Mucosa of stomach (tissue), 1 donor: Measurements from ENCODE around the gene CHD5.
"Not testable (repeated sequence)": the region's sequence is repeated elsewhere in the genome, so short reads cannot be mapped to it uniquely, and the experiment has no call there.

Experiments
- H3K27me3 ChIP-seq: one replicate; pipeline ENCODE4 v1.7.0; 2013; ENCODE audit warnings: mild to moderate bottlenecking, low read length; ENCODE audit not compliant: control insufficient read depth, insufficient read depth
- H3K36me3 ChIP-seq: one replicate; pipeline ENCODE4 v1.7.0; 2013; ENCODE audit warnings: low read length; ENCODE audit not compliant: control insufficient read depth, insufficient read depth
- H3K4me1 ChIP-seq: one replicate; pipeline ENCODE4 v1.7.0; 2013; ENCODE audit warnings: mild to moderate bottlenecking, low read length; ENCODE audit not compliant: control insufficient read depth, insufficient read depth
- H3K4me3 ChIP-seq: one replicate; pipeline ENCODE4 v1.7.0; 2013; ENCODE audit warnings: low read length
- H3K9ac ChIP-seq: one replicate; pipeline ENCODE4 v1.7.0; 2013; ENCODE audit warnings: mild to moderate bottlenecking, low read length, moderate library complexity
- H3K9me3 ChIP-seq: one replicate; pipeline ENCODE4 v1.7.0; 2013; ENCODE audit warnings: mild to moderate bottlenecking, low read length, moderate library complexity; ENCODE audit not compliant: control insufficient read depth
- donor health status: Pancreatic carcinoma.

Gene CHD5

DNA sequence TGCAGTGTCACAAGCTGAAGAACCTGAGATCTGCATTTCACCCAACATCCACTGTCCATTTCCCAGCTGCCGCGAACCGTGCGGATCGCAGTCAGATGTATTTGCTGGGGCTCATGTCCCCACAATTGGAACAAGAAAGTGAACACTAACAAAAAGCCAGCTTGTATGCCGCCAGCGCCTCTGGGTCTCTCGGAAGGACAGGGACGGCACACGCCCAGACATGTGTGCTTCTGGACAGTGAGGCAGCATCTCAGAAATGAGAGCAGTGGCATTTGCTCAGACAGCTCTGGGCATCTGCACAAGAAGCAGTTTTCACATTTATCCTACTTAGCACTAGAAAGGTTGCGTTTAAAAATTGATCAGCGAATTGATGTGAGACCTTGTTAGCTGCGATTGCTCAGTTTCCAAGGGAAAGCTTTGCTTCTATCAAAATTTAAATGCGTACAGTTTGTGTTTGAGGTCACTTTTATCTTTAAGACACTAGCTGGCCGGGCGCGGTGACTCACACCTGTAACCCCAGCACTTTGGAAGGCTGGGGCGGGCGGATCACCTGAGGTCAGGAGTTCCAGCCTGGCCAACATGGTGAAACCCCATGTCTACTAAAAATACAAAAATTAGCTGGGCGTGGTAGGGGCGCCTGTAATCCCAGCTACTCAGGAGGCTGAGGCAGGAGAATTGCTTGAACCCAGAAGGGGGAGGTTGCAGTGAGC, 105.8 kb downstream of the CHD5 start:
- Histone ChIP-seq H3K4me3 (no peak overlapping the region), H3K9ac (no peak overlapping the region), H3K9me3 (no peaks in the 10 kb centered on the region), H3K27me3 (no peaks in the 10 kb centered on the region), H3K36me3 (no peaks in the 10 kb centered on the region), H3K4me1 (no peaks in the 10 kb centered on the region)

DNA sequence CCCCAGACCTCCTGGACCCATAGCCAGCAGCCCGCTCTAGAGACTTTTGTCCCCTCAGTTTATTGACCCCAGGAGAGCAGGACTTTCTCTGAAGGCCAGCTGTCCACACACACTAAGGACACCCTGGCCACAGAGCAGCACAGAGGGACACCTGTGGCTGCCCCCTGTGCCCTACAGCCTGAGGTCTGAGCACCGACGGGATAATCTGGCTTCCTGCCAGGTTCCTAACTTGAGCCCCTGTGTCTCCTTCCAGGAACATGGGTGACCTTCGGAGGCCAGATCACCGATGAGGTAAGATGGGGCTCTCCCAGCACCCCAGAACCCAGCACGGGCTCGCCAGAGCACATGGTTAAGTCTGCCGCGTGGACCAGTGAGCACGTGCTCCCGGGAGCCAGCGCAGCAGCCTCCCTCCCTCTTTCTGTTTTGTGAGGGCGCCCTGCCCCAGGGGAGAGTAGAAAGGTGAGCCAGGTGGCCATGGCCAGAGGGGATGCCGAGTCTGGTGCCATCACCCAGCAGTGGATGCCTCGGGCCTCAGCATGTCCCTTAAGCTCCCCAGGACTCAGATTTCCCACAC, 106.6 kb downstream of the CHD5 start:
- H3K9ac ChIP-seq = no peak overlapping the region
- no peaks in the 10 kb centered on the region for H3K27me3 ChIP-seq
- H3K36me3 ChIP-seq = no peaks in the 10 kb centered on the region
- no peaks in the 10 kb centered on the region for H3K9me3 ChIP-seq
- no peaks in the 10 kb centered on the region for H3K4me1 ChIP-seq
- H3K4me3 ChIP-seq = no peak overlapping the region

DNA sequence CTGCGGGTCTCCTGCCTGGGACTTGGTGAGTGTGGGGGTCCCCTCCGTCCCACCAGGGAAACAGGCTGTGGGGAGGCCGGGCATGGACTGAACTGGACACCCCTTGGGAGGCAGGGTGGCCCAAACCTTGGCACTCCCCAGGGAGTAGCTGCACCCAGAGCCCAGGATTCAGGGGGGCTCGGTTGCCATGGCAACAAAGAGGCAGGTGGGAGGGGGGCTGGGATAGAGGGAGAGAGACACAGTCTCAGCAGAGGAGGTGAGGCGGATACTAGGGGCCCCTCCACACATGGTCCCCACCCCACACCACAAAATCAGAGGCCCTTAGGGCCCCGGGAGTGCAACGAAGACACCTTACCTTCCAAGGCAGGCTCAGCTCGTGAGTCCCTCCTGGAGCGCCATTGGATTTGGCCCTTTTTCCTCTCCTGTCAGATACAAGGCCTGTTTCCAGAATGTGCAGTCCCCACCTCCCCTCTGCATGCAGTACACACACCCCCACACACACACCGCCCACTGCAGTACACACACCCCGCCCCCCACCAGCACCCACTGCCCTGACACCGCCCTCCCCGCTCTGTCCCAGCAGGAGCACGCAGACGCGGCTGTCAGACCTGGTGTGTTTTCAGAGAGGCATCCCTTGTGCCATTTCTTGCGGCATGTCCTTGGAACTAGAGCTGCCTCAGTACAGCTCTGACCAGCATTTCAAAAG, 107.2 kb downstream of the CHD5 start:
- no peaks in the 10 kb centered on the region for H3K4me1 ChIP-seq
- H3K36me3 ChIP-seq = no peaks in the 10 kb centered on the region
- no peaks in the 10 kb centered on the region for H3K9me3 ChIP-seq
- no peaks in the 10 kb centered on the region for H3K27me3 ChIP-seq
- H3K4me3 ChIP-seq = no peak overlapping the region
- H3K9ac ChIP-seq = no peak overlapping the region

DNA sequence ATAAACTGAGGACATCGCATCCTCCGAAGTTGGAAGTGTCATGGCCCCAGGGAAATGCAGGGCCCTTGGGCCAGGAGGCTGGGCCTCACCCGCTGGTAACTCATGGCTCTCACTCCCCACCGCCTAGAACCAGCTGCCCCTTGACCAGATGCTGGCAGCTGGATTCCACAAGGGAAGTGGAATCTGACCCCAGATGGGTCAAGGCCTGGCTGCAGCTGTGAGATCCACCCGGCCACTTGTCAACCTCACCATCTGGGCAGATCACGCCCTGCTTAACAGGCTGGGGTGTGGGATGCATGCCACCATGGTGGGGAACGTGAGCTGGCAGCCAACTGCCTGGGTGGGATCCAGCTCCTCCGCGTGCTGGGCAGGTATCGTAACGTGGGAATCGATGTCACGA, 108.9 kb downstream of the CHD5 start:
- no peaks in the 10 kb centered on the region for H3K36me3 ChIP-seq
- no peaks in the 10 kb centered on the region for H3K27me3 ChIP-seq
- H3K9ac ChIP-seq = no peak overlapping the region
- no peaks in the 10 kb centered on the region for H3K9me3 ChIP-seq
- H3K4me1 ChIP-seq = no peaks in the 10 kb centered on the region
- H3K4me3 ChIP-seq = no peak overlapping the region

DNA sequence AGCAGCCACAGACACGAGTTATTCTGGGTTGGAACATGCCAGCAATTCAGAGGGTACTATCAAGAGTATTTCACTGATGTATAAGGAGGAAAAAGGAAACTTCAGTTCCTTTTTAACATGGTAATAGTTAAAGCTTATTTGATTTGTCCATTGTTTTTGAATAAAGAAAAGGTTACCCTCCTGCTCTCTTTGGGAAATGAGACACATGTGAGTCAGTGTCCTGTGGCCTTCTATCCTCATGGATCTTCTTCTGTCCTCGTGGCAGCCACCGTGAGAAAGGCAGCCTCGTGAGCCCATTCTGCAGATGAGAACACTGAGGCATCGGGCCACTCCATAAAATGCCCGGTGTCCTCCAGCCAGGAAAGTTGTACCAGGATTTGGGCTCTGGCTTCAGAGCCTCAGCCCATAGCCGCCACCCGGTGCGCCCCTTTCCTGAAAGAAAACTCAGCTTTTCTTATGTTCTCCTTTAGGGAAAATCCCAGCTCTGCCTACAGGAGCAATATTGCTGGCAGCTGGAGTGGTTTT, 109.6 kb downstream of the CHD5 start:
- H3K9me3 ChIP-seq = no peaks in the 10 kb centered on the region
- H3K36me3 ChIP-seq = no peaks in the 10 kb centered on the region
- H3K27me3 ChIP-seq = no peaks in the 10 kb centered on the region
- no peak overlapping the region for H3K4me3 ChIP-seq
- no peak overlapping the region for H3K9ac ChIP-seq
- H3K4me1 ChIP-seq = no peaks in the 10 kb centered on the region

DNA sequence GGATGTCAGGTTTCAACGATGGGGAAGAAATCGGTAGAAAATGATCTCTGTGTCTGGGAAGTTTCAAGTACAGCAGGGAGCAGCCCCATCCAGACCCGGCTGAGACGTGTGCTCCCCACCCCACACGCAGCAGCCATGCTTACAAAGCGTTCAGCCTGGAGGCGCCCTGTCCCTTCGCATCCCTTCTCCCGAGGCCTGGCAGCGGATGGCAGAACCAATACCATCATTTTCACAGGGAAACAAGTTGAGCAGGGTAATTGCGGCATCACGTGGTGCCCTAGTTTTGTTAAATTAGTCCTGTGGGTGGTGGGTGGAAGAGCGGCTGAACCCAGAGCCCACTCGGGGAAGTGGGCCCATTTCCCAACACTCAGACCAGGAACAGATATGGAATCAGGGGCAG, 110.5 kb downstream of the CHD5 start:
- H3K27me3 ChIP-seq = no peaks in the 10 kb centered on the region
- no peaks in the 10 kb centered on the region for H3K9me3 ChIP-seq
- no peaks in the 10 kb centered on the region for H3K36me3 ChIP-seq
- no peaks in the 10 kb centered on the region for H3K4me1 ChIP-seq
- no peak overlapping the region for H3K9ac ChIP-seq
- no peak overlapping the region for H3K4me3 ChIP-seq

DNA sequence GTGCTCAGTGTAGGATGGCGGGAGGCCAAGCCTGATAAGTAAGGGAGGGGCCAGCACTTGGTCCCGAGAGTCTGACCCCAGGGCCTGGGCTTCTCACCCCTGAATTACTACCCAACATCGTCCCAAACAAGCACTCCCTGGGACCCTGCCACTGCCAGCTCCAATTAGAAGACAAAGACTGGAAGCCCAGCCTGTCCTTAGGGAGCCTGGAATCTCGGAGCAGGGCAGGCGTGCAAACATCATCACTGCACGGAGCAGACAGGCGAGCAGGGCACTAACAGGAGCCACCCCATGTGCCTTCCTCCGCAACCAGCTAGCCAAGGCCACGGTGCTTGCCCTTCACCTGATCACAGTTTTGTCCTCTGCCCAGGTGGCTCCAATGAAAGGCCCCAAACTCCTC, 111.2 kb downstream of the CHD5 start:
- H3K9ac ChIP-seq = no peak overlapping the region
- H3K36me3 ChIP-seq = no peaks in the 10 kb centered on the region
- no peaks in the 10 kb centered on the region for H3K27me3 ChIP-seq
- H3K9me3 ChIP-seq = no peaks in the 10 kb centered on the region
- no peaks in the 10 kb centered on the region for H3K4me1 ChIP-seq
- H3K4me3 ChIP-seq = no peak overlapping the region

DNA sequence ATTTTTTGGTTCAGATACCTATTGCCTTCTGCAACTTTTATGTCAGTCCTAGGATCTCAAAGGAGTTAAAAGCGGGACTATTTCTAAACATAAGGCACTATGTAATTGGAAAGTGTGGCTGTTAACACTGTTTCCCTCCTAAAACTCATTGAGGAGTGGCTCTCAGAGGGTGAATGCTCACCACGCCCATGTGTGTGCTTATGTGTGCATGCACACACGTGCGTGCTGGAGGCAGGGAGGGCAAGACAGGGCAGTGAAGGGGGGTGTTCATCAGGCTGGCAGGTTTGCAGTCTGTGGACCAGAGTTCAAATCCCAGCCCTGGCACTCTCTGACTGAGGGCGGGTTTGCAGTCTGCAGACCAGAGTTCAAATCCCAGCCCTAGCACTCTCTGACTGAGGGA, 112.0 kb downstream of the CHD5 start:
- H3K9ac ChIP-seq = no peak overlapping the region
- no peaks in the 10 kb centered on the region for H3K4me1 ChIP-seq
- no peak overlapping the region for H3K4me3 ChIP-seq
- no peaks in the 10 kb centered on the region for H3K9me3 ChIP-seq
- H3K27me3 ChIP-seq = no peaks in the 10 kb centered on the region
- no peaks in the 10 kb centered on the region for H3K36me3 ChIP-seq

DNA sequence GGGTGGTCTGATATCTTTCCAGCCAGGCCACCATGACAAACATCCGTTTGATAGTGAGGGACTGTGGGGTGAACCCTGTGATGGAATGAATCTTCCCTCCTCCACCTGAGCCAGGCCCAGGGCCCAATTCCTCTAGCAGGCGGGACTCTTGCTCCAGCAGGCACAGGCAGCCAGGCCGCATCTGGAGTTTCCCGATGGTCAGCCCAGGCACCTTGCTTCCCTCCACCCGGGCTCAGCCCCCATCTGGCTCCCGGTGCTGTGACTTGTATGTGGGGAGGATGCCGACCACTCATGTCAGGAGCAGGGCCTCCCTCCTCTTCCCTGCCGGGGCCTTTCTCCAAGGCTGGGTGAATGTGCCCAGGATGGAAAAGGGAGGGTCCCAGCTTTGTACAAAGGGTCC, 113.4 kb downstream of the CHD5 start:
- Histone ChIP-seq H3K9ac (no peak overlapping the region), H3K4me1 (no peaks in the 10 kb centered on the region), H3K27me3 (no peaks in the 10 kb centered on the region), H3K36me3 (no peaks in the 10 kb centered on the region), H3K4me3 (no peak overlapping the region), H3K9me3 (no peaks in the 10 kb centered on the region)

DNA sequence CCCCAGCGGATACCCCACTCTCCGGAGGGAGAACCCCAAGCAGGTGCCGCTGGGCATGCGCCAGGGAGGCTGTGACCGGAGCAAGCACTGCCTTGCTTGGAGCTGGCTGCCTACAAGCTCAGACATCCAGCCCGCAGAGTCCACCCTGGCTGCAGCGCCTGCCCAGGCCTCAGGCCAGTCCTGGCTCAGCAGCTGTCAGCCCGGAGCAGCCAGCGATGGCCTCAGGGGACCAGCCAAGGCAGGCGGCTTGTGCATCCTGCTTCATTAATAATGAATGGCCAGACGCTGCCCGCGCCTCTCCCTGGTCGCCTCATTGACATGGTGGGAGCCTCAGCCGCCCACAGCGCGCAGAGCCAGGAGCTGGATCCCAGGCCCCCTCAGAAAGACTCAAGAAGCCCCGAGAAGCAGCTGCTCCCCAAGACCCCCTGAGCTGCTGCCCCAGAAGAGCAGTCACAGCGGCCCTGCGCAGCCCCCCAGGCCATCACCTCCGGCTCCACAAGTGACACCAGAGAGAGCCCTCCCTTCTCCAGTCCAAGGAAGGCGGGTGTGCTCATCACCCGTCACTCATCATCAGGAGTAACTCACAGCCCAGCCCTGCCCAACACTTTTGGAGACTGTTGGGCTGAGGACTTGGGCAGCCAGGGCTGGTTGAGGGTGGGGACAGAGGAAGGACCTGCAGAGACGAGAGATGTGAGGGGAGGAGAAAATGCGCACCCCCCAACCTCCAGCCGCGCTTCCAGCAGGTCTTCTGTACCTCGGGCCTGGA, 114.8 kb downstream of the CHD5 start:
- H3K36me3 ChIP-seq = no peaks in the 10 kb centered on the region
- H3K4me3 ChIP-seq = no peak overlapping the region
- no peaks in the 10 kb centered on the region for H3K27me3 ChIP-seq
- no peaks in the 10 kb centered on the region for H3K9me3 ChIP-seq
- H3K9ac ChIP-seq = no peak overlapping the region
- no peaks in the 10 kb centered on the region for H3K4me1 ChIP-seq

DNA sequence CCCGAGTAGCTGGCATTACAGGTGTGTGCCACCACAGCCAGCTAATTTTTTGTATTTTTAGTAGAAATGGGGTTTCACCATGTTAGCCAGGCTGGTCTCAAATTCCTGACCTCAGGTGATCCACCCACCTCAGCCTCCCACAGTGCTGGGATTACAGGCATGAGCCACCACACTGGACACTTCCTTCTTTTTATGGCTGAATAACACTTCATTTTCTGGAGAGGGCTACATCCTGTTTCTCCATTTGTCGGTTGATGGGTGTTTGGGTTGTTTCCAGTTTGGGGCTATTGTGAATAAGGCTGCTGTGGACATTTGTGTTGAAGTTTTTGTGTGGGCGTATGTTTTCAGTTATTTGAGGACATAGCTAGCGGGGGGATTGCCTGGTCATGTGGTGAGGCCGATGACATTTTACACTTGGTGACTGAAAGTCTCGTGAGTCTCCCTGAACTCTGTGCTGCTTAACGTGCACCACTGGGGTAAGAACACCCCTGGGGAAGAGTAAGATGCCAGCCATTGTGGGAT, 116.5 kb downstream of the CHD5 start:
- H3K36me3 ChIP-seq, H3K9ac ChIP-seq, H3K9me3 ChIP-seq, H3K4me1 ChIP-seq, H3K27me3 ChIP-seq, H3K4me3 ChIP-seq: not testable (repeated sequence)

DNA sequence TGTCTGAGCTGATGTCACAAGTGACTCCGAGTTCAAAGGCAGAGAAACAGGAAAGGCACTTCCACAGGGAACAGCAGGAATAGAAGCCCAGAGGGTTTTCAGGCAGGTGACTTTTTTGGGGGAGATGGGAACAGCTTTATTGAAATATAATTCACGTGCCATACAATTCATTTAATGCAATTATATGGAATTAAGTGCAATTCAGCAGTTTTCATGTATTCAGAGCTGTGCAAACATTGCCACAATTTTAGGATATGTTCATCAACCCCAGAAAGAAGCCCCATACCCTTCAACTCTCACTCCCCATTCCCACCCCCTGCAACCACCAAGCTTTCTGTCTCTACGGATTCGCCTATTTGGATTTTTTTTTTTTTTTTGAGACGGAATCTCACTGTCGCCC, 117.5 kb downstream of the CHD5 start:
- Histone ChIP-seq H3K9me3 (no peaks in the 10 kb centered on the region), H3K9ac (no peak overlapping the region), H3K4me1 (peaks cover 5% of the 10 kb centered on the region), H3K36me3 (no peaks in the 10 kb centered on the region), H3K4me3 (no peak overlapping the region), H3K27me3 (peaks cover 5% of the 10 kb centered on the region)
